H1 (cell line): ENCODE measurements around the gene FANCD2.

ENCODE experiments used
- MAX ChIP-seq: IDR thresholded peaks from 2 replicates; pipeline ENCODE4 v1.6.1; 2012; ENCODE audit warnings: inconsistent platforms
- SIX5 ChIP-seq: IDR thresholded peaks from 2 replicates; pipeline ENCODE4 v1.6.1; 2011; ENCODE audit warnings: mild to moderate bottlenecking, low read depth, low read length

- no peak for TF ChIP-seq MAX
- TF ChIP-seq SIX5, result no peak
Measured at GRCh38 chr3:10017636-10018292, 8.5 kb upstream of the FANCD2 start.
